GM06990 (cell line): ENCODE results near the gene TNS3.

Experiments used
- DNase-seq: peaks from one replicate; pipeline ENCODE4 v3.0.0-alpha.2; 2011; ENCODE audit not compliant: insufficient read length; ENCODE audit errors: extremely low read depth
- H3K27me3 ChIP-seq: replicated peaks from 2 replicates; pipeline ENCODE4 v1.6.0; 2011; ENCODE audit warnings: low read length; ENCODE audit not compliant: control insufficient read depth, insufficient read depth
- H3K36me3 ChIP-seq: 2 replicates; pipeline ENCODE4 v1.5.1; 2011; ENCODE audit warnings: low read length; ENCODE audit not compliant: control insufficient read depth, insufficient read depth
- H3K4me3 ChIP-seq: replicated peaks from 2 replicates; pipeline ENCODE4 v1.5.1; 2011; ENCODE audit warnings: low read depth, mild to moderate bottlenecking, control low read depth, low read length
- TF ChIP-seq, protein P1 (sequence below): IDR thresholded peaks from 2 replicates; pipeline ENCODE4 v1.5.1; 2011; ENCODE audit warnings: low read length, control low read depth, mild to moderate bottlenecking, inconsistent platforms; ENCODE audit not compliant: insufficient read depth, poor library complexity, severe bottlenecking

TNS3 gene

DNA sequence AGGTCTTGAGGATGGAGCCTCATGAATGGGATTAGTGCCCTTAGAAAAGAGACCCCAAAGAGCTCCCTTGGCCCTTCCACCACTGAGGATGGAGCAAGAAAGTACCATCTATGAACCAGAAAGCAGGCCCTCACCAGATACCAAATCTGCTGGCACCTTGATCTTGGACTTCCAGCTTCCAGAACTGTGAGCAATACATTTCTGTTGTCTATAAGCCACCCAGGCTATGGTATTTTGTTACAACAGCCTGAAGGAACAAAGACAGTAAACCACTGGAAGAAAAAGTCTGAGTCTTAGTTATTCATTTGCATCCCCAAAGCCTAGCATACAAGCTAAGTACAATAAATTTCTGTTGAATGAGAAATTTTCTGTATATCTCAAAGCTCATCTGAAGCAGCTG lies 37.9 kb upstream of the TNS3 start:
- no peak overlapping the region for H3K4me3 ChIP-seq
- DNase-seq: no peak
- TF ChIP-seq, protein P1, sequence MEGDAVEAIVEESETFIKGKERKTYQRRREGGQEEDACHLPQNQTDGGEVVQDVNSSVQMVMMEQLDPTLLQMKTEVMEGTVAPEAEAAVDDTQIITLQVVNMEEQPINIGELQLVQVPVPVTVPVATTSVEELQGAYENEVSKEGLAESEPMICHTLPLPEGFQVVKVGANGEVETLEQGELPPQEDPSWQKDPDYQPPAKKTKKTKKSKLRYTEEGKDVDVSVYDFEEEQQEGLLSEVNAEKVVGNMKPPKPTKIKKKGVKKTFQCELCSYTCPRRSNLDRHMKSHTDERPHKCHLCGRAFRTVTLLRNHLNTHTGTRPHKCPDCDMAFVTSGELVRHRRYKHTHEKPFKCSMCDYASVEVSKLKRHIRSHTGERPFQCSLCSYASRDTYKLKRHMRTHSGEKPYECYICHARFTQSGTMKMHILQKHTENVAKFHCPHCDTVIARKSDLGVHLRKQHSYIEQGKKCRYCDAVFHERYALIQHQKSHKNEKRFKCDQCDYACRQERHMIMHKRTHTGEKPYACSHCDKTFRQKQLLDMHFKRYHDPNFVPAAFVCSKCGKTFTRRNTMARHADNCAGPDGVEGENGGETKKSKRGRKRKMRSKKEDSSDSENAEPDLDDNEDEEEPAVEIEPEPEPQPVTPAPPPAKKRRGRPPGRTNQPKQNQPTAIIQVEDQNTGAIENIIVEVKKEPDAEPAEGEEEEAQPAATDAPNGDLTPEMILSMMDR: no peak
- no peaks in the 10 kb centered on the region for H3K36me3 ChIP-seq
- peaks cover 3% of the 10 kb centered on the region for H3K27me3 ChIP-seq

DNA sequence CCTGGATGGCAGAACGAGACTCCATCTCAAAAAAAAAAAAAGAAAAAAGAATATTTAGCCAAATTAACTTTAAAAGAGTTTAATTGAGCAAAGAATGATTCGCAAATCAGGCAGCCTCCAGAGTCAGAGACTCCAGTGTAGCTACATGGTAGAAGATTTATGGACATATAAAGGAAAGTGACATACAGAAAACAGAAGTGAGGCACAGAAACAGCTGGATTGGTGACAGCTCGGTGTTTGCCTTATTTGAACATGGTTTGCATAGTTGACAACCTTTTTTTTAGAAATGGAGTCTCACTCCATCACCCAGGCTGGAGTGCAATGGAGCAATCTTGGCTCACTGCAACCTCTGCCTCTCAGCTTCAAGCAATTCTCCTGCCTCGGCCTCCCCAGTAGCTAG lies 35.2 kb upstream of the TNS3 start:
- peaks cover 1% of the 10 kb centered on the region for H3K27me3 ChIP-seq
- no peak for DNase-seq
- no peaks in the 10 kb centered on the region for H3K36me3 ChIP-seq
- TF ChIP-seq, protein P1: no peak
- no peak overlapping the region for H3K4me3 ChIP-seq

DNA sequence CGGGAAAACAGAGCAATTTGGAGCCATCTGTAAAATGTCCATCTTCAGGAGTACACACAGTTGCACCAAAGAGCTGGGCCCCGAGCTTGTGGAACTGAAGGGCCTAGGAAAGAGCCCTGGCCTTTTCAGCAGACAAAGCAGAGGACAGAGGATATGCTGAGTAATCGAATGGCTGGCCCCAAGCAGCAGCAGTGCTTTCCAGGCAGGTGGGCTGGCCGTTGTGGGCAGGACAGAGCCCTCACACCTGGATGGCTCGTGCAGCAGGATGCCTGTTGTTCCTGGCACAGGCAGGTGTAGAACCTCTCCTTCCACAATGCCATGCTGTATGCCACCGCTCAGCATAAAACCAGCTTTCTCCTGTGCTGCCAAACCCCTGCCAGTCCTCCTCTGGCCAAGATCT lies 32.5 kb upstream of the TNS3 start:
- Histone ChIP-seq H3K36me3 (no peaks in the 10 kb centered on the region), H3K27me3 (no peaks in the 10 kb centered on the region; the same call in 1 of the 2 replicates), H3K4me3 (no peak overlapping the region)
- TF ChIP-seq, protein P1: no peak
- DNase-seq: no peak

DNA sequence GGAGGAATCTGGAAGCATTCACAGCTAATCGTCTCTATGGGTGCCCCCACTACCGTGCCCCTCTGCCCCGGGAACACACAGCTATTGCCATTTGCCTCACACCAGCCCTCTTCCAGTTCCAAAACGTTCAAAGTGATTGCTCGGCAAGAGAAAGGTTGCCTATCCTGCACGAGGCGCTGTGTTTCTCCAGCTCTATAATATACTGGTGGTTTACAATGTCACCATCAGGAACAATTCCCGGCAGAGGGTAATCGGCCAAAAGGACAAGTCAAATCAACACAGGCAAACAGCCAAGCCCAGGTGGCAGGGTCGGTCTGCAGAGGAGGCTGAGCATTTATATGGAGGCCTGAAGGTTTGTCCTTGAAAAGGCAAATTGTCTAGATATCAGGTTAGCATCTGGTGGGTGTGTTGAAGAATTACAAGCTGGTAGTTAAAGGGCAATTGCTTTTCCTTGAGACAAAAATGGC lies 29.2 kb upstream of the TNS3 start:
- no peak for DNase-seq
- Histone ChIP-seq H3K36me3 (no peaks in the 10 kb centered on the region), H3K27me3 (no peaks in the 10 kb centered on the region; the same call in none of the 2 replicates), H3K4me3 (no peak overlapping the region)
- TF ChIP-seq, protein P1: no peak

DNA sequence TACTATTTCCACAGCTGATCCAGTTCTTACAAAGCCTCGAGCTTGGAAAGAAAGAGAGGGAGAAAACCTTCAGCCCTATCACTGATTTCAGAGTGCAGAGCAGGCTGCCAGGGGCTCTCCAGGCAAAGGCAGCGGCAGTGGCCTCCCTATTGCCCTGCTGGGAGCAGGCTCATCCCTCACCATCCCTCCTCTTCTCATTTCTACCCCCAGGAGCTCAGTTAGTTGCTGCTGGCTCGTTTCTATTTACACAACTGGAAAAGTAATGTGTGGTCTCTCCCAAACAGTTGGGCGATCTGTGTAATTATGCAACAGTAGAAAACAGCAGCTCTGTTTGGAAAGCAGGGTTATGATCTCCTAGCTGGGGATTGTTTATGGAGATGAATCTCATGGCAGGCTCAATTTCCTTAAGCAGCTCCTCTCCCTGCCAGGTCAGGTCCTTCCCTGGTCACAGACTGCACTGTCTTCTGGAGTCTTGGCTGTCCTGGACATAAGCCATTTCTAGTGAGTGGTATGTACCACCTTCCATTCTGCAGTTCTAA lies 28.7 kb upstream of the TNS3 start:
- H3K27me3 ChIP-seq: no peaks in the 10 kb centered on the region; the same call in none of the 2 replicates
- TF ChIP-seq, protein P1: no peak
- DNase-seq: no peak
- no peaks in the 10 kb centered on the region for H3K36me3 ChIP-seq
- no peak overlapping the region for H3K4me3 ChIP-seq
